ES-I3 (cell line): ENCODE data around the gene FAM193A.
"Not testable (repeated sequence)": the region's sequence is repeated elsewhere in the genome, so short reads cannot be mapped to it uniquely, and the experiment has no call there.

Experiments
- H3K36me3 ChIP-seq: 2 replicates; pipeline ENCODE4 v1.6.1; 2013; ENCODE audit warnings: mild to moderate bottlenecking, low read length, control low read depth, moderate library complexity; ENCODE audit not compliant: insufficient read depth
- H3K4me1 ChIP-seq: 2 replicates; pipeline ENCODE4 v1.6.1; 2013; ENCODE audit warnings: mild to moderate bottlenecking, control low read depth, low read length; ENCODE audit not compliant: insufficient read depth
- H3K9ac ChIP-seq: 2 replicates; pipeline ENCODE4 v1.6.1; 2013; ENCODE audit warnings: low read depth, mild to moderate bottlenecking, low read length, moderate library complexity
- H3K9me3 ChIP-seq: 2 replicates; pipeline ENCODE4 v1.6.1; 2013; ENCODE audit warnings: mild to moderate bottlenecking, low read length, moderate library complexity; ENCODE audit not compliant: control insufficient read depth, insufficient read depth

FAM193A gene

GRCh38 chr4:2699534-2699933 lies 163.1 kb downstream of the FAM193A start:
- Histone ChIP-seq H3K36me3 (peaks cover 29% of the 10 kb centered on the region), H3K9me3 (no peaks in the 10 kb centered on the region), H3K9ac (no peak overlapping the region), H3K4me1 (no peaks in the 10 kb centered on the region)

- H3K36me3 ChIP-seq, result peaks cover 27% of the 10 kb centered on the region
Observed at GRCh38 chr4:2700031-2700430, 163.6 kb downstream of the FAM193A start.

DNA sequence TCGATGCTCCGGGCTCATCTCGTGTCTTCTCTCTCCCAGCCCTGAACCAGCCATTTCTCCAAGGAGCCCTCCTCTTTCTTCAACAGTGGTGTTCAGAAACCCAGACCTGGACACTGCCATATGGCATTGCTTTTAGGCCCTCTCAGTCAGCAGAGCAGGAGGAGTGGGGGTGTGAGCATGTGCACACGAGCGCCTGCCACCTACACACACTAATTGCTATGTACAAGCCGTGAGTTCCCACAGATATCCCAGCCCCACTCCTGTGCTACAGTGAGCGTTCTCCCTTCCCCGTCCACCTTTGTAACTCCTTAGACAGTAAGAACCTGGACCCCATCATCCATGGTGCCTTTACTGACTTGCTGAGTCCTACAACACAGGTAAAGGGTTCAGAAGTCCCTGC lies 165.9 kb downstream of the FAM193A start:
- no peaks in the 10 kb centered on the region for H3K4me1 ChIP-seq
- H3K36me3 ChIP-seq, result peaks cover 18% of the 10 kb centered on the region
- H3K9ac ChIP-seq, result no peak overlapping the region
- H3K9me3 ChIP-seq, result no peaks in the 10 kb centered on the region

More at GRCh38 chr4:2700031-2700430, 163.6 kb downstream of the FAM193A start:
- Histone ChIP-seq H3K9me3 (no peaks in the 10 kb centered on the region), H3K4me1 (no peaks in the 10 kb centered on the region), H3K9ac (no peak overlapping the region)

DNA sequence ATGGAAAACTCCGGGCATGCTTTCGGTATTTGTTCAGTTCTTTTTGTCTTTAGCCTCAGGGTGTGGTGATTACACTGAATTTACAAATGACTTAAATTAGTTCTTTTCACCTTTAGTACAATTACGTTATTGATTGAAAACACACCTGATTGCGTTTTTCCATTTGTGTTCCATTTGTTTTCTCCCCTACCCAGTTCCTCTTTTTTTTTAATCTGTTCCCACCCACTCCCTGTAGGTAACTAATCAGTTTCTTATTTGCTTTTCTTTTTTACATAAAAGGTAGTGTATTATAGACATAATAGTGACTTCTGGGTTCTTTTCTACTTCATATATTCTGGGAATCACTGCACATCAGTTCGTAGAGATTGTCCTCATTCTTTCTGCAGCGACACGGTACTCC lies 166.3 kb downstream of the FAM193A start:
- H3K9ac ChIP-seq, result no peak overlapping the region
- H3K36me3 ChIP-seq, result peaks cover 16% of the 10 kb centered on the region
- H3K9me3 ChIP-seq, result no peaks in the 10 kb centered on the region
- no peaks in the 10 kb centered on the region for H3K4me1 ChIP-seq

GRCh38 chr4:2712261-2712842 lies 175.9 kb downstream of the FAM193A start:
- no peaks in the 10 kb centered on the region for H3K4me1 ChIP-seq
- H3K36me3 ChIP-seq, result peaks cover 13% of the 10 kb centered on the region; the same call in 1 of the 2 replicates
- H3K9me3 ChIP-seq, result no peaks in the 10 kb centered on the region; the same call in 1 of the 2 replicates
- no peak overlapping the region for H3K9ac ChIP-seq

DNA sequence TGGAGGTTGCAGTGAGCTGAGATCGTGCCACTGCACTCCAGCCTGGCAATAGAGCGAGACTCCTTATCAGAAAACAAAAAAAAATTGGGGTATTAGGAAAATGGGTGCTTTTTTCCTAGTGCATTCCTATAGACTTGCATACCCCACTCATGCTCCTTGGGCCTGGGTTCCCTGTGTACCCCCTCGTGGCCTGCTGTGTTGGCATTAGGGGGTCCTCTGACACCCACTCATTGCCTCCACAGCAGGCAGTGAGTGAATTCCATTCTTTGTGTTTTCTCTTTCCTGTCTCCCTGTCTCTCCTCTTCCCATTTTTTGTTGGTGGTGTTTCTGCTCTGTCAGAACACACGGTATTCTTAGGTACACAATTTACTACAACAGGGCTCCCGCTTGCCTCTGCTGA lies 176.9 kb downstream of the FAM193A start:
- peaks cover 8% of the 10 kb centered on the region; the same call in 1 of the 2 replicates for H3K36me3 ChIP-seq
- H3K4me1 ChIP-seq, result no peaks in the 10 kb centered on the region
- no peaks in the 10 kb centered on the region; the same call in 1 of the 2 replicates for H3K9me3 ChIP-seq
- no peak overlapping the region for H3K9ac ChIP-seq

GRCh38 chr4:2714061-2714770 lies 177.8 kb downstream of the FAM193A start:
- H3K9me3 ChIP-seq, result no peaks in the 10 kb centered on the region; the same call in 1 of the 2 replicates
- H3K9ac ChIP-seq, result no peak overlapping the region
- no peaks in the 10 kb centered on the region for H3K4me1 ChIP-seq
- H3K36me3 ChIP-seq, result peaks cover 8% of the 10 kb centered on the region; the same call in 1 of the 2 replicates

DNA sequence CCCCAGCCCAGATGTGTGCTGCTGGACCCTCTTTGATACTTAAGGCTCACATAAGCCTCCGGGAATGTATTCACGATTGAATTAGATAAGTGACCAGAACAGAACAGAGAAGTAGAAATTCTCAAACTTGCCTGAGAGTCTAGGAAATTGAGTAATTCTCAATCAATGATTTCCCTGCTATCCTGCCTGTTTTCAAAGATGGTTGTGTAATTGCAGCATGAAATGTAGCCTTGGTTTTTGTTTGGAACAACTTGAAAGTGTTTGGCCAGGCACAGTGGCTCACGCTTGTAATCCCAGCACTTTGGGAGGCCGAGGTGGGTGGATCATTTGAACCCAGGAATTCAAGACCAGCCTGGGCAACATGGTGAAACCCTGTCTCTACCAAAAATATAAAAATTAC lies 178.5 kb downstream of the FAM193A start:
- Histone ChIP-seq H3K9ac (no peak overlapping the region), H3K36me3 (peaks cover 8% of the 10 kb centered on the region; the same call in 1 of the 2 replicates), H3K9me3 (no peaks in the 10 kb centered on the region; the same call in 1 of the 2 replicates), H3K4me1 (no peaks in the 10 kb centered on the region)

- H3K9ac ChIP-seq, result no peak overlapping the region
- H3K36me3 ChIP-seq, result peaks cover 8% of the 10 kb centered on the region
- H3K9me3 ChIP-seq, result no peaks in the 10 kb centered on the region; the same call in 1 of the 2 replicates
- no peaks in the 10 kb centered on the region for H3K4me1 ChIP-seq
Observed at GRCh38 chr4:2715426-2715825, 179.0 kb downstream of the FAM193A start.

DNA sequence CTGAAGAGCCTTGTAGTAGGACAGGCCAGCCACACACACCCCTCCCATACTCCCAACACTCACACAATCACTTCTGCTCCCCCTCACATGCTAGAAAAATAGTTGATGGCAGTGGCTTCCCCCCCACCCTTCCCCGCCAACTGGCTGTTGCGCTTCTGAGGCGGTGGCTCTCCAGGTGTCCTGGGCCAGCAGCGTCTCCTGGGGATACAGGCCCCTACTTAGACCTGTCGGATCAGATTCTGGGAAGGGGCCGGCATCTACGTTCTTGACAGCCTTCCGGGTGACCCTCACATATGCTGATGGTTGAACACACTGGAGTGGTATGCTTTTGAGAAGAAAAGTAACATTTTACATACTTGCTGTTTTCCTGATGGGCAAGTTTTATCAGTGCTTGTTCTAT lies 179.8 kb downstream of the FAM193A start:
- no peaks in the 10 kb centered on the region; the same call in 1 of the 2 replicates for H3K9me3 ChIP-seq
- no peak overlapping the region for H3K9ac ChIP-seq
- H3K4me1 ChIP-seq, result no peaks in the 10 kb centered on the region
- H3K36me3 ChIP-seq, result peaks cover 12% of the 10 kb centered on the region

DNA sequence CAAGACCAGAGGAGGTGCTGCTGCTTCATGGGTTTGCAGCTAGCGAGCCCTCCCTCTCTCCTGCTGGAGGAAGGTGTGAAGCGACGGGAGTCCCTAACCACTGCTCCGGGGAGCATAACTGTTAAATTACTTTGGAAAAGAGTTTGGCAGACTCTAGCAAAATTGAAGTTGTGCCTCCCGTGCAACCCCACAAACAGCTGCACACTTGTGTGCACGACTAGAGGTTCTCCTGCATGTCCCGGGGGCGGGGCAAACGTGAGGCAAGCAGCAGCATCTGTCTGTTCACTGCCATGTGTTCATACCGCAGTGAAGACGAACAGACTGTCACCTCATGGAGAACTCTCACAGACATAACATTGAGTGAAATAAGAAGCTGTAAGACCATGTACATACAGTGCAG lies 185.1 kb downstream of the FAM193A start:
- H3K4me1 ChIP-seq, result no peaks in the 10 kb centered on the region
- no peak overlapping the region for H3K9ac ChIP-seq
- no peaks in the 10 kb centered on the region for H3K9me3 ChIP-seq
- H3K36me3 ChIP-seq, result peaks cover 7% of the 10 kb centered on the region

DNA sequence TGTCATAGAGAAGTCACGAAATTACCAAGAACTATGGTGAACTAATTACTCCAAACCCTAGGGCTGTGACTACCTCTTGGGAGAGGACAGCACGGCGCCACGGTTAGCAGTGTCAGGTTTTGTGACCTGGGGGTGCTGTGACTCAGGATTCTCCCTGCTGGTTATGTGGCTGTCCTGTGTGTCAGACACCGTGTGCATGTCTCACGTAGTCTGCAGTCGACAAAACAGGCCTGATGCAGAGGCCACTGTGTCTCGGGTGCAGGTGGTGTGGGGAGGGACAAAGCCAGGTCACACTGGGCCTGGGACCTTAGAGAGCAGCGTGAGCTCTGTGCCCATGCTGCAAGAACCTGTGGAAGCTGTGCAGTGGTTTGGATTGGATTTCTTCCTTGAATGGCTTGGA lies 185.6 kb downstream of the FAM193A start:
- Histone ChIP-seq H3K36me3 (peaks cover 4% of the 10 kb centered on the region; the same call in 1 of the 2 replicates), H3K9ac (no peak overlapping the region), H3K9me3 (no peaks in the 10 kb centered on the region), H3K4me1 (no peaks in the 10 kb centered on the region)

- no peak overlapping the region for H3K9ac ChIP-seq
- peaks cover 4% of the 10 kb centered on the region; the same call in 1 of the 2 replicates for H3K36me3 ChIP-seq
- no peaks in the 10 kb centered on the region for H3K9me3 ChIP-seq
- H3K4me1 ChIP-seq, result no peaks in the 10 kb centered on the region
Observed at GRCh38 chr4:2723751-2724150, 187.3 kb downstream of the FAM193A start.

DNA sequence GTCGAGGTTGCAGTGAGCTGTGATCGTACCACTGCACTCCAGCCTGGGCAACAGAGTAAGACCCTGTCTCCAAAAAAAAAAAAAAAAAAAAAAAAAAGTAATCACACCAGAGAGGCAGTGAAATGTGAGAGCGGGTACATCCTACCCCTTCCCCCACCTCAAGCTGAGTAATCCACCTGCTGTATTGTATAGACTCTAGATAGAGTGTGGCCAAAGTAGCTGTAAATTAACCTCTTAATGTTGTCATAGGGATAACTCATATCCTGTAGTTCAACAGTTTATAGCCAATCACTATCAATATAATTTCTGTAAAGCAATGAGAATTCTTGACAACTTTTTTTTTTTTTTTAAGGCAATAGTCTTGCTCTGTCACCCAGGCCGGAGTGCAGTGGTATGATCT lies 188.9 kb downstream of the FAM193A start:
- no peaks in the 10 kb centered on the region for H3K4me1 ChIP-seq
- no peak overlapping the region for H3K9ac ChIP-seq
- H3K9me3 ChIP-seq, result no peaks in the 10 kb centered on the region
- peaks cover 9% of the 10 kb centered on the region for H3K36me3 ChIP-seq

GRCh38 chr4:2726881-2727280 lies 190.4 kb downstream of the FAM193A start:
- H3K36me3 ChIP-seq, H3K9ac ChIP-seq, H3K4me1 ChIP-seq, H3K9me3 ChIP-seq: not testable (repeated sequence)
